GM06990 (cell line): ENCODE data around the gene ABCA10.
"Not testable (repeated sequence)": the region's sequence is repeated elsewhere in the genome, so short reads cannot be mapped to it uniquely, and the experiment has no call there.

Source experiments
- DNase-seq: peaks from one replicate; pipeline ENCODE4 v3.0.0-alpha.2; 2011; ENCODE audit not compliant: insufficient read length; ENCODE audit errors: extremely low read depth
- H3K27me3 ChIP-seq: replicated peaks from 2 replicates; pipeline ENCODE4 v1.6.0; 2011; ENCODE audit warnings: low read length; ENCODE audit not compliant: control insufficient read depth, insufficient read depth
- H3K36me3 ChIP-seq: 2 replicates; pipeline ENCODE4 v1.5.1; 2011; ENCODE audit warnings: low read length; ENCODE audit not compliant: control insufficient read depth, insufficient read depth
- H3K4me3 ChIP-seq: replicated peaks from 2 replicates; pipeline ENCODE4 v1.5.1; 2011; ENCODE audit warnings: low read depth, mild to moderate bottlenecking, control low read depth, low read length
- TF ChIP-seq, protein P1 (sequence below): IDR thresholded peaks from 2 replicates; pipeline ENCODE4 v1.5.1; 2011; ENCODE audit warnings: low read length, control low read depth, mild to moderate bottlenecking, inconsistent platforms; ENCODE audit not compliant: insufficient read depth, poor library complexity, severe bottlenecking

Gene ABCA10

DNA sequence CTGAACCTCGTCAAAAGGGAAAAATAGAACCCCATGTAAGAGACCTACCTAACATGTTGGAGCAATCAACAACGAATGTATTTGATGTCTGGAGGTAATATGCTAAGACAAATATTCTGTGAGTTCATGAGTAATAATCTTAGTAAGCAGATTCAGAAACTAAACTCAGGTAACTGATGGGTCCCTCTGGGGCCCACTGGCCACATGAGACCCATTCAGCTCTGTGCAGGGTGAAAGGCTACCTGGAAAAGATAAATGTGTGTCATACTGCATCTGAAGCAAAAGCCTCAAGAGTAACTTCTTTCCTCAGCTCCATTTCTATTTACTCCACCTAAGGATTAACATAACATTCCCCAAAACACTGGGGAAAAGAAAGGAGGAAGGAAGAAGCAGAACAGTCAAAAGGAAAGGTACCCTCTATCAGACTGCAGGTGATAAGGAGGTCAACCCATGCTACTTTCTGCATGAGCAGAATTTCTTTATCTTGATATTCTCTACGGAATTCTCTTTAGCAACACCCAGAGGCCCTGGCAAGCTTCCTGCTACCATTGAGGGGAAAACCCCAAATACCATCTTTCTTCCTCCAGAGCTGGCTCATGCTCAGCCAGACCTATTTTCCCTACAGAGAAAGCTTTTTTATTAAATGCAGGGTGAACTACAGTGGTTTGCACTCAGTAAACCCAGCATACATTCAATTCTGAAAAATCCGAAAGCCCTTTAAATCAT, 49.2 kb downstream of the ABCA10 start:
- Histone ChIP-seq H3K4me3 (no peak overlapping the region), H3K27me3 (no peaks in the 10 kb centered on the region), H3K36me3 (no peaks in the 10 kb centered on the region; the same call in 1 of the 2 replicates)
- no peak for DNase-seq
- TF ChIP-seq, protein P1, sequence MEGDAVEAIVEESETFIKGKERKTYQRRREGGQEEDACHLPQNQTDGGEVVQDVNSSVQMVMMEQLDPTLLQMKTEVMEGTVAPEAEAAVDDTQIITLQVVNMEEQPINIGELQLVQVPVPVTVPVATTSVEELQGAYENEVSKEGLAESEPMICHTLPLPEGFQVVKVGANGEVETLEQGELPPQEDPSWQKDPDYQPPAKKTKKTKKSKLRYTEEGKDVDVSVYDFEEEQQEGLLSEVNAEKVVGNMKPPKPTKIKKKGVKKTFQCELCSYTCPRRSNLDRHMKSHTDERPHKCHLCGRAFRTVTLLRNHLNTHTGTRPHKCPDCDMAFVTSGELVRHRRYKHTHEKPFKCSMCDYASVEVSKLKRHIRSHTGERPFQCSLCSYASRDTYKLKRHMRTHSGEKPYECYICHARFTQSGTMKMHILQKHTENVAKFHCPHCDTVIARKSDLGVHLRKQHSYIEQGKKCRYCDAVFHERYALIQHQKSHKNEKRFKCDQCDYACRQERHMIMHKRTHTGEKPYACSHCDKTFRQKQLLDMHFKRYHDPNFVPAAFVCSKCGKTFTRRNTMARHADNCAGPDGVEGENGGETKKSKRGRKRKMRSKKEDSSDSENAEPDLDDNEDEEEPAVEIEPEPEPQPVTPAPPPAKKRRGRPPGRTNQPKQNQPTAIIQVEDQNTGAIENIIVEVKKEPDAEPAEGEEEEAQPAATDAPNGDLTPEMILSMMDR, result no peak

DNA sequence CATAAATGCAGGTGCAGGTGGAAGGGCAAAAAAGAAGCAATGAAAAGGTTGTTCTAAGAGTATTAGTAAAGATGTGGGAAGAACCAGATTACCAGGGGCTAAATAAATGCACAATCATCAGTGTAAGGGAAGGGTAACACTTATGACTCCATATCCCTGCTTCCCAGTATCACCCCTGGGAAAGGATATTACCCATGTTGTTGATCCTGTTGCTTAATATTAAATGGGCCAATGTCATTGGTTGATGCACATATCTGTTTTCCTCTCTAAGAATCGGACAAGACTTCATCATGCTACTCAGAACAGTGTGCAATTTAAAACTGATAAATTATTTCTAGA, 52.2 kb downstream of the ABCA10 start:
- Histone ChIP-seq H3K27me3 (no peaks in the 10 kb centered on the region), H3K36me3 (no peaks in the 10 kb centered on the region), H3K4me3 (no peak overlapping the region)
- TF ChIP-seq, protein P1, result no peak
- no peak for DNase-seq

DNA sequence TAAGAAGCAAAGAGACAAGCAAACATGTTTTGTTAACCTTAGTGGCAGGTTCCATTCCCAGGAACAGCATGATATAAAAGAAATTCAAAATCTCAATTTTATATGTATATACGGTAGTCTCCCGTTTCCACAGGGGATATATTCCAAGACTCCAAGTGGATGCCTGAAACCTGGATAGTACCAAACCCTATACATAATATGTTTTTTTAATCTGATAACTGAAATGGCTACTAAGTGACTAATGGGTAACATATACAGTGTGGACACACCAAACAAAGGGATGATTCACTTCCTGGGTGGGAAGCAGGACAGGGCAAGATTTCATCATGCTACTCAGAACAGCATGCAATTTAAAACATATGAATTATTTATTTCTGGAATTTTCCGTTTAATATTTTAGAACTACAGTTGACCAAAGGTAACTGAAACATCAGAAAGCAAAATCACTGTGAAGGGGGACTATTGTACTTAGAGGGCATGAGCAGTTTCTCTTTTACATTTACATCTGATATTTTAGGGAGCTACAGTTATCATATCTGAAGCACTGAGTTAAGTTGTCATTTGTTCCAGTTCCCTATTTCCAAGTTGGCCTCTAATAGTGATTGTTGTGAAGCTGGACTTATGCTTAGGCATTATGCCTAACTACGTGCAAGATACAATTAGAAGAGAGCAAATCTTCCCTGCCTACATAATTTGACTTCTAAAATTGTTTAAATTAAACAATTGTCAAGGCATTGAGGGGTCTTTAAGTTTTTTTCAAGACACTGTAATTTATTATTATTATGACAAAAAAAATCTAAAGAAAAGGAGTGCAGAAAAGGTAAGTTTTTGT, 52.8 kb downstream of the ABCA10 start:
- Histone ChIP-seq H3K27me3 (no peaks in the 10 kb centered on the region), H3K4me3 (no peak overlapping the region), H3K36me3 (no peaks in the 10 kb centered on the region)
- DNase-seq, result no peak
- TF ChIP-seq, protein P1, result no peak

DNA sequence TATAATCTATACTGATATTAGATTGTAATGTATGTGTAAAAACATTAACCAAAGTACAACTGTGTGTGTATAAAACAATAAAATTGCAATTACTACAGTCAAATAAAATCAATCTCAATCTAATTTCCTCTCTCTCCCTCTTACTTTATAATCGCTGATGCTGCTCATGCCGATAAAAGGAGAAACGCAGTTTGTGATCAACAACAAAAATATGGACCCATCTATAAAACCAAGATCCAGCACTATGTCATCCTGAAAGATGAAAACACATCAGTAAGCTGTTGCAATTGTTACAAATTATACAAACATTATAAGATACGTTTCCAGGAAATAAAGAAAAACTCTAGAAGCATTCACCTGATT, 53.4 kb downstream of the ABCA10 start:
- TF ChIP-seq, protein P1, result no peak
- no peaks in the 10 kb centered on the region for H3K27me3 ChIP-seq
- no peak overlapping the region for H3K4me3 ChIP-seq
- DNase-seq, result no peak
- no peaks in the 10 kb centered on the region for H3K36me3 ChIP-seq

DNA sequence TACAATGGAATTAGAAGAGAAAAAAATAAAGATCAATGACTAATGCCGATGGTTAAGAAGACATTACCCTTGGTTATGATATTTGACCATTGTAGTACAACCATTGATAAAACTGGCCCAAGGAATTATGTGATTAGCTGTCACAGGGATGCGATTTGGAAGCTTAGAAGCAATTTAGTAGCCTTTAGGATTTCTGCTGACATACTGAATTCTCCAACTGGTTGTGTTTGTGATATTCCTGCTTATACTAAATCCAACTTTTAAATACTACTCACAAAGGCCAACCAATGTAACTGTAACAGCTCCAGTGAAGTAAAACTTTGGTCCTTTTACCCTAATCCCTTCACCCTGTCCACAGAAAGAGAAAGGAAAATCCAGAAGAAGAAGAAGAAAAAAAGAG, 55.5 kb downstream of the ABCA10 start:
- Histone ChIP-seq H3K4me3 (no peak overlapping the region), H3K27me3 (no peaks in the 10 kb centered on the region), H3K36me3 (no peaks in the 10 kb centered on the region)
- DNase-seq, result no peak
- TF ChIP-seq, protein P1, result no peak

DNA sequence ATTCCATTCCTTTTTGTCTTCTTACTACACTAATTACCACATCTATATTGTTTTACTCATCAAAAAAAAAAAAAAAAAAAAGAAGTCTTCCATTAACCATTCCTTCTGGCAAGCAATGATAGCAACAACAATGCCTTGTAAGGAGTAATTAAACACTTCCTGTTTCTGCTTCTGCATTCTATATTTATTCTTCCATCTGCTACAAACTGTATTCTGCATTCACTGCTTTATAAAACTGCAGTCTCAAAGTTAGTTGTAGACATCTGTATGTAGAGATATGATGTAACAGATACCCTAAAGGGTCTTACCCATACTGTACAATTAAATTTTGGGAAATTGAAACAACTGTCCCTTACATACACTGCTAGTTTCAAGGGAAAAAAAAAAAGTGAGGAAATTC, 58.2 kb downstream of the ABCA10 start:
- H3K36me3 ChIP-seq, result no peaks in the 10 kb centered on the region
- no peaks in the 10 kb centered on the region for H3K27me3 ChIP-seq
- no peak for DNase-seq
- no peak overlapping the region for H3K4me3 ChIP-seq
- TF ChIP-seq, protein P1, result no peak

DNA sequence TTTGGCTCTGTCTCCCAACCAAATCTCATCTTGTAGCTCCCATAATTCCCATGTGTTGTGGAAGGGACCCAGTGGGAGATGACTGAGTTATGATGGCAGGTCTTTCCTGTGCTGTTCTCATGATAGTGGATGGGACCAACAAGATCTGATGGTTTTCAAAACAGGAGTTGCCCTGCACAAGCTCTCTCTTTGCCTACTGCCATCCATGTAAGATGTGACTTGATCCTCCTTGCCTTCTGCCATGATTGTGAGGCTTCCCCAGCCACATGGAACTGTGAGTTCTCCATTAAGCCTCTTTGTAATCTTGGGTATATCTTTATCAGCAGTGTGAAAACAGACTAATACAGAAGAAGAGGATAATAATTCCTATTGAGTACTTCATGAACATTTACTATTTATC, 60.0 kb downstream of the ABCA10 start:
- H3K4me3 ChIP-seq, H3K36me3 ChIP-seq, DNase-seq, H3K27me3 ChIP-seq: not testable (repeated sequence)
